ENCODE measurements around the gene PRDM16.

GRCh38 chr1:3055051-3055450 lies 14.0 kb upstream of the PRDM16 start:
- TF ChIP-seq ZNF609 (CRISPR knock-in tag; IDR thresholded peaks at IDR 0.05; ENCODE audit: borderline replicate concordance) (no peak), HOXA7 (CRISPR knock-in tag; IDR thresholded peaks at IDR 0.05) (no peak), HMG20B (CRISPR knock-in tag; conservative IDR thresholded peaks at IDR 0.05) (no peak), SNAPC5 (CRISPR knock-in tag; IDR thresholded peaks at IDR 0.05; ENCODE audit: borderline replicate concordance) (no peak)
